Activated T-helper 1 cell treated with Interleukin-2 at 50 U/mL for 16 hours (primary cell): ENCODE results near the gene PRKCA.

Source experiments
- DNase-seq: peaks from one replicate; pipeline ENCODE4 v3.0.0-alpha.2; 2020; ENCODE audit warnings: low read depth

Gene PRKCA

DNA sequence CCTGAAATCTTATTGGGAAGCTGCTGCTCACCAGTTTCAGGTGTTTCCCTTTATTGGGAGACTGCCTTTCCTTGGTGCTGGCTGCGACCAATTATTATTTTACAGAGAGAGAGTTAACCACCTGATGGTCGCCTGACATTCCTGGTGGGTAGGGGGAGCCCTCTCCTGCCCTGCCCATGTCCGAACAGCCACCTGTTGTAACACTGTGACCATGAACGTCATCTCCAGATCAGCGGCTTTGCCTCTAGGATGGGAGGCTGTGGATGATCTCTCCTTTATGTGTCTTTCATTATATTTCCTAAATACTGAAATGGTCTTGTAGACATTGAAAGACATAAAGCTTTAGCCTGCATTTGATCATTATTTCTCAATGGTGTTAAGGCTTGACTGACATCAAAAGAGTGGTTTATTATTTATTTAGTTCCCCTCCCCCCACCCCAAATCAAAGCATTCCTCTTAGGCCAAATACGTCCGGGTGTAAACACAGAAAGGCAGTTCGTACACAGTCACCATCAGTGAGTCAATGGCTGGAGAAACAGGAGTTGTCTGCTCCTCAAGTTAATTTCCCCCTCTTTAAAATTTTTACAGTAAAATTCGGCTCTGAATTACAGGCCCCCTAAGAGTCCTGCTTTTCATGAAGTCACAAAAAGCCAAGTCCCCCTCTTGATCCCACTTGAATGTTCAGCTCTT lies 474.7 kb downstream of the PRKCA start:
- no peak for DNase-seq

DNA sequence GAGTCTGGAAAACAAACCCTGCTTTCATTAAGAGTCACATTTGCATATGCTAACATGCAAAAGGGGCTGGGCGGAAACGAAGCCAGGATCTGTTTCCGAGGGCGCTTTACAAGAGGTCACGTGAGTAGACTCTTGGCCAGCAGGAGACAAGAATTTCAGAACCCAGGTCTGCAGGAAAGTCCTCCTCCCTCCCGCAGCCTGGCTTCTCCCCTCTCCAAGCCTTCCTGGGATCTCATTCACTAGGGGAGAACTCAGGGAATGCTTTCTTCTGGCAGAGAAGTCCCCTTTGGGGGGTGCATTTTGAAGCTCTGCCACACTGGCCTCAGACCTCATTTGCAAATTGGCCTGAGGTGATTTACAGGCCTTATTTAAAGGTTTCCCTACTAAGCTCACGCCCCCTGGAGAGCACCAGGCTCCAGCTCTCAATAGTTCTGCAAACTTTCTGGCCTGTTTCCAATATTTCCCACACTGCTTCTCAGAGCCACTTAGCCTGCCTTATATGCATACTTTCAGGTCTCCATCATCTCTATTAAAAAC lies 475.3 kb downstream of the PRKCA start:
- DNase-seq: no peak

DNA sequence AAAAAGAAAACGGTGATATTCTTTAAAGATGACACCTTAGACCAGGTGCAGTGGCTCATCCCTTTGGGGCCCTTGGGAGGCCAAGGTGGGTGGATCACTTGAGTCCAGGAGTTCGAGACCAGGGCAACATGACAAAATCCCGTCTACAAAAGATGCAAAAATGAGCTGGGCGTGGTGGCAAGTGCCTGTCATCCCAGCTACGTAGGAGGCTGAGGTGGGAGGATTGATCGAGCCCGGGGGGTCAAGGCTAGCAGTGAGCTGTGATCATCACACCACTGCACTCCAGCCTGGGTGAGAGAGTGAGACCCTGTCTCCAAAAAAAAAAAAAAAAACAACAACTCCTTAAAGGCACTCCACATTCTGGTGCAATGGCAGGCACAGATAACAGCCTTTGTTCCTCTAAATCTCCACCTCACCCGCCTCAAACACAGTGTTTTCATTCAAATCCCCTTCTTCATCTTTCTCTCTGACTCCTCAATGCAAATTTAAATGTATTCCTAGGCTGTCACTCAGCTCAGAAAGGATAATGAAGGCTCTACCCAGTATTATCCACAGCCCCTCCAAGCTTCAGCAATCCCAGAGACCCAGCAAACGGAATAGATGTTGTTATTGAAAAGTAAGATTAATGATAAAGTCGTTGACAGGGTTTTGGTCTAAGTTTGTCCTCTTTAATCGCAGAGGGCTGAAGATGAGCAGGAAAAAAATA lies 476.3 kb downstream of the PRKCA start:
- DNase-seq: no peak

DNA sequence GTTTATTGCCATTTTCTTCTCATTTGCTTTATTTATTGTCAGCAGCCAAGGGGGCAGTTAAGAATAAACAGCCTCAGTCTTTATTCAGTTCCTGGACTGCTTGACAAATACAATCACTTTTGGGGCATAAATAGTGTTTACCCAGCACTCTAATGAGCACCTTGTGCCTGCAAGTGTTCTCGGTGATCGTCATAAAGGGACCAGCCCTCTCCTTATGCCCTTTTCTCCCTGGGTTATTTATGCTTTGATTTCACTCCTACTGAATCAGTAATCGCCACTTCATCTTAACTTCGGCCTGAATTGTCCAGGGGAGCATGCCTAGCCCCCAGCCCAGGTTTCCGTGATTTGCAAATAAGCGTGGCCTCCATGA lies 476.8 kb downstream of the PRKCA start:
- no peak for DNase-seq

DNA sequence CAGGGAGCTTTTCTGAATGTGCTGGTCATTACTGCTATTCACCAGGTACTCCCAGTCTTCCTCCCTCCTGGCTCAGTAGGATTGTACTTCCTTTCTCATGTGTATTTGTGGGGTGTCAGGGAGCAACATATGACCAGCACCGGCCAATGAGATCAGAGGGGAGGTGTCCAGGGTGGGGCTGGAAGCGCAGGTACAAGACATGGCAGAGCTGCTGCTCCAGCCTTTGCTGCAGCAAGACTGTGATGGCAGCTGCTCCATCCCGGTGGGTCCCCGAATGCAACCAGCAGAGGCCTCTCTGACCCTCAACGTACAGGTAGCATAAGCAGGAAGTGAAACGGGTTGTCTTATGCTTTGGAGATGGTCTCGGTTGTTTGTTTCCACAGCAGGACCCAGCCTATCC lies 478.7 kb downstream of the PRKCA start:
- no peak for DNase-seq

DNA sequence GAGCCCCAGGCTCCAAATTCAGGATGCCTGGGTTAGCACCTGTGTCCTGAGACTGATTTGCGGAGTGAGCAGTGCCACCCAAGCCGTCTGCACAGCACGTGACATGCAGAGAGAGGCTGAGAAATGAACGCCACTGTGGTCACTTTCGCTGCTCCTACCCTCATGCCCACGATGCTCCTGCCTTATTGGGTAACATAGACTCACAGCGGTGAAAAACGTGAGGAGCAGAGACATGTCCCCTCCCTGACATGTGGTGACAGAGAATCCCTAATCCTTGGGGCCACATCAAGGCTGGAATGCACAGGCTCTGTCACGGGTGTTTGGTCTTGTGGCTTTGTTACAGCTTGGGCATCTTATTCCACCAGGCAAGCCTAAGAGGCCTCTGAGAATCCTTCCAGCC lies 480.4 kb downstream of the PRKCA start:
- DNase-seq: no peak

DNA sequence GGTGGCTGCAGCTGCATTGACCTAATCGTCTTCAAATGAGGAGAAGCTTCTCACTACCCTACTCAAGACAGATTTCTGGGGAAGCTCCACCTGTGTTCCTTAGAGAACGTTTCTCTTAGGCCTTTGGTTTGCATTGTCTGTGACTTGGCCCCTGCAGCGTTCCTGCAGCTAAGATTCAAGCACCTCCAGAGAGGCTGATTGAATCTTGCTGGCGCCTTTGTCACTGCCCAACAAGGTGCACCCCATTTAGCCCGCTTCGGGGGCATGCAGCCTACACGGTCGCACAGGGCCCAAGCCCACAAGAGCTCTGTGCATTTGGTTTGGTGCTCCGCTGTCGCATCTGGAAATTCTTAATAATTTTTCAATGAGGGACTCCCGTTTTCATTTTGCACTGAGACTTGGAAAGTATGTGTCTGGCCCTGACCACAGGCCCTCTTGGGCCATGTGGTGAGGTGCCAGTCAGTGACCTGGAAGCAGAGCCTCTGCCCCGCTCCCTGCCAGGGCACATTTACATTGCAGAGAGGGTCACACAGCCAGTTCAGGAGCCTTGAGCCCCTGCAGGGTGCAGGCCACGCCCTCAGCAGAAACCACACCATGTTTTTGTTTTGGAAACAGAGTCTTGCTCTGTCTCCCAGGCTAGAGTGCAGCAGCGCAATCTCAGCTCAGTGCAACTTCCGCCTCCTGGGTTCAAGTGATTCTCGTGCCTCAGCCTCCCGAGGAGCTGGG lies 481.4 kb downstream of the PRKCA start:
- no peak for DNase-seq

DNA sequence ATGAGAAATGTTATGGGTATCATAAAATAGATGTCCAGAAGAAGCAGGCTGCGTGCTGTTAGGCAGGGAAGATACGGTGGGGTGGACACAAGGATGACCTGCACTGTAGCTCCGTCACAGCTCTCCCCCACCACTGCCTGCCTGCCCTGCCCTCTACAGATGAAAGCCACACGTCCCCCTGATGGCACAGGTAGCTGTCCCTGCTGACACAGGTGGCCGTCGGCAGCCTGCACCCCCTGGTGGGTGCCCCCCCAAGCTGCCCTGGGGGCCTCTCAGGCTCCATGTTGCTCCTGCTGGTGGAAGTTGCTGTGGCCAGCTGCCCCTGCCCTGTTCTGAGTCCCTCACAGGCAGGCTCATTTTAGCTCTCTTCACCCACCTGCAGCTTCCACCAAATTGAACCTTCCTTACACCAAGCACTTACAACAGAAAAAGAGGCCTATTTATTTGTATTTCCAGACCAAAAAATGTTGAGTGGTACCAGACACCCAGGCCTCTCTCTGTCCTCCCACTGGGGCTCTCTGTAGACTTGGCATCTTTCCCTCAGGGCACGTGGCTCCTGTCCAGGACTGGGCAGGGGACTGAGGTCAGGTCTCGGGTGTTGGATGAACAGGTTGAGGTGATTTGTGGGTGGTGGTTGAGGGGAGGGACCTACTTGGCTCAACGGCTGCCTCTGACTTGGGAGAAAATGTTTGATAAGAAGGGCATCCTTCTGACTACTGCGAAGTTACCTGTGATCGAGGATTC lies 482.4 kb downstream of the PRKCA start:
- no peak for DNase-seq

DNA sequence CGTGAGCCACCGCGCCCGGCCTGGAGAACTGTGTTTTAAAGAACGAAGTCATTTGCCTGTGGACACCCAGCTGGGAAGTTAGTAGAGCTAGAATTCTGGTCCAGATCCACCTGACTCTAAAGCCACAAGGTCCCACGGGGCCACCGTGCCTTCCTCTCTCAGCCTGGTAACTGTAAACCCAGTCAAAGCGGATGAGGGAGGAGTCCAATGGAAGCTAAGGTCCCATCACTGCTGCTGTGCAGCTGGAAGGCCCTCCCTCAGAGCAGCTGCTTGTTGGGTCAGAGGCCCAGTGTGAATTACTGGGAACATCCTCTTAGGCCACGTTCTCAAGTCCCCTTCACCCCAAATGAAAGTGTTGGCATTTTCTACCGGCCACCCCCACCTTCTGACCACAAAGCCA lies 483.7 kb downstream of the PRKCA start:
- DNase-seq: no peak

DNA sequence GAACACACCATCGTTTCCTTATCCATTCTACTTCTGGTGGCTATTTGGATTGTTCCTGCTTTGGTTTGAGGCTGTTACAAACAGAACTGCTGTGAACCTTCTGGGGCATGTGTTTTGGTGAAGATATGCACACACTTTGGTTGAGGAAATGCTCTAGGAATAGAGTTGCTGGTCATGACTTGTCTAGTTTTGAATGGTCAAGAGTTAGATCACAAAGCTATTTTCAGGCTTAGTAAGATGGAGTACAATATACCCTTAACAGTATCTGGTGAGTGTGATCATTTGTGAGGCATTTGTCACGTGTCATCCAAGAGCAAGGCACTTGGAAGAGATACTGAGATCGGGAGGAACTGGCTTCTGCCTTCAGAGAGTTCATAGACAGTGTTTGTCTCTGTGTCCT lies 485.5 kb downstream of the PRKCA start:
- no peak for DNase-seq

DNA sequence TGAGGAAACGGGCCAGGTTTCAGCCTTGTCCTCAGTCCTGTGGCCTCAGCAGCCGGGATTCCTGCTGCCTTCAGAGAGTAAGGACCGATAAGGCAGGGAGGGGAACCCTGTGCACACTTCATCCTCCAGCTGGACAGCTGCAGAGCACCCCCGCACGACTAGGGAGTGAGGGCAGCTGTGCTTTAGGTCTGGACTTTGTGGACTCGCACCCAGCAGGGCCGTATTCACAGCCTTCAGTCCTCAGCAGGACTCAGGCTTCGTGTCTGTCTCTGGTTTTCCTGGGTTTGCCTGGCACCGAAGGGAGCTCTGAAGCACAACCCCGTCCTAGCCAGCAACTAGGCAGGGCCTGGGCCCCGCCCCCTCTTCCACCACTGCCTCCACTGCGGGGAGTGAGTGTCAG lies 486.7 kb downstream of the PRKCA start:
- DNase-seq: no peak

DNA sequence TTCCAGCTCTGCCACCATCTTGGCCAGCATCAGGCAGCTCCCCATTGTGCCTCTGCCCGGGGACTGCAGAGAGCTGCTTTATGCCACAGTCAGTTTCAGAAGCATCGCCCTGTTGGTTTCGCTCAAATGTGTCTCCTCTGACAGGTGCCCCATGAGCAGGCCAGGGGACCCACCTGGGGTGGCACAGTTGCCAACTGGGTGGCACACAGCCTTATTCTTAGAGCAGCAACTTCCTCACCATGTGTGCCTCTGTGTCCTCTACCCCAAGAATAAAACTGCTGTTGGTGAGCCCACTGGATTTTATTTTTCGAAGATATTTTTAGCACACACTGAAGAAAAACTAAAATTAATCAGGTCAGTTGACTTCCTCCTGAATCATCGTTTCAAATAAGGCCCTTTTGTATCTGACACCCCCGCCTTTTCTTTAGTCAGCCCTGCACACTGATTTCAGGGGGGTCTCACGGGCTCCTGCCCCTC lies 487.6 kb downstream of the PRKCA start:
- no peak for DNase-seq

DNA sequence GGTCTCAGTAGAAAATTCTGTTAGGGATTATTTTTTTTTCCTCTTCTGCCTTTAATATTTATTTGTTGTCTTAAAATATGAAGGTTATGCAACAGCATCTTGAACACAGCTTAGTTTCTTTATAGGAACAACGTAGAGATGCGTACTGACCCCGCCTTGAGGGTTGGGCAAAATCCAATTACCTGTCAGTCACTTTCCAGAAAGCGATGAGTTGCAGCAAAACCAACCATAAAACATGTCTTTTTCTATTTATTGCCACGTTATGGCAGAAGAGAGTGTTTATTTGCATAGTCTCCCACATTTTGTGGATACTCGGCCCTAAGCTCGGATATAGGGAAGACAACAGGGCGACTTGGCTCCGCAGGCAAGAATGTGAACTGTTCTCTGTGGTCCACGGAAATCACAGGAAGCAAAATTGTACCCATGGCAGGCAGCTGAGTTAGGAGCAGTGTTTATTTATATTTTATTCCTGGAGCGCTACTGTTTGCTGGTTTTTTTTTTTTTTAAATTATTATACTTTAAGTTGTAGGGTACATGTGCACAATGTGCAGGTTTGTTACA lies 488.2 kb downstream of the PRKCA start:
- no peak for DNase-seq

DNA sequence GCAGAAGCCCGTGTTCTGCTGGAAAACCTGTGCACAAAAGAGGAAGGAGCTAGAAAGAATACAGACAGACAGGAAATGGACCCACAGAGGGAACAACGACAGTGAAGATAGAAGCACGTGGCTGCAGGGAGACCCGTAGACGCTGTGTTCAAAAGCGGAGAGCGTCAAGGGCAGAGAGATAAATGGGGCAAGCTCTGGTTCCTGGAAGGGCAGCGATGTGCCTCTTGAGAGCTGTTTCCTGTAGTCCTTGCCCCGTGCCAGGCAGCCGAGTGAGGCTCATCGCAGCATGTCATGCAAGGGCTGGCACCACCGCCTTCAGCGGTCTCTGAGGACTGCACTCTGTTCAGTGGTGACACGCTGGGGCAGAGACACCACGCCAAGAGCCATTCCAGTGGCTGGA lies 488.9 kb downstream of the PRKCA start:
- no peak for DNase-seq

DNA sequence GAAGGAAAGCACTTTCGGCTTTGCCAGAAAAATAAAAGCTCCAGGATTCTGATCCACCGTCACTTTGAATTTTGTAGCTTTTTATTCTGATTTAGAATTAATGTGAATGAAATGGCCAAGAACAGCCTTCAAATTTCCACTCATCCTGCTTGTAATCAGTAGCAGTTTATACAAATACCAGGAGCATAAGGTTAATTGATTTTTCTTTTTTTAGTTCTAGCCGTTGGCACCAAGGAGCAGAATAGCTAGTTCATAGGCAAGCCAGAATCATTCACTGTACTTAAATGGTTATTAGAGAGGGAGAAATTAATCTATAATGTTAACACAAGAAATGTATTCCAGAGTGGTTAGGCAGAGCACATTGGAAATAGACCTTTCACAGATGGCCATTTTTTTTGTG lies 491.4 kb downstream of the PRKCA start:
- DNase-seq: no peak

DNA sequence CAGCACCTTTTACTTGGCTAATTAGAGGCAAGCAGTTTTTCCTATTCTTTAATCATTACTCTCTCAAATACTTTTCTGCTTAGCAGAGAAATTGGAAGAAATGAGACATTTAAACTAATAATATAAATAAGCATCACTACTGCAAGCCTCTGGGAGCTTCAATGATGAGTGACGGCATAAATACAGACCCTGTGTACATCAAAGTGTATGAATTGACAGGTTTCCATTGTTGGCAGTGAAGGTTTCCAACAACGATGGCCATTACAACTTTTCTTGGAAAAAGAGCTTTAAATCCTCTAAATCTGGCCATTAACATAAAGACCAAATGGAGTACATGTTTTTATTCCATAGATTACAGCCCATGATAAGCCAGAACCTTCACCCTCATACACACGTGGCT lies 493.1 kb downstream of the PRKCA start:
- DNase-seq: no peak

DNA sequence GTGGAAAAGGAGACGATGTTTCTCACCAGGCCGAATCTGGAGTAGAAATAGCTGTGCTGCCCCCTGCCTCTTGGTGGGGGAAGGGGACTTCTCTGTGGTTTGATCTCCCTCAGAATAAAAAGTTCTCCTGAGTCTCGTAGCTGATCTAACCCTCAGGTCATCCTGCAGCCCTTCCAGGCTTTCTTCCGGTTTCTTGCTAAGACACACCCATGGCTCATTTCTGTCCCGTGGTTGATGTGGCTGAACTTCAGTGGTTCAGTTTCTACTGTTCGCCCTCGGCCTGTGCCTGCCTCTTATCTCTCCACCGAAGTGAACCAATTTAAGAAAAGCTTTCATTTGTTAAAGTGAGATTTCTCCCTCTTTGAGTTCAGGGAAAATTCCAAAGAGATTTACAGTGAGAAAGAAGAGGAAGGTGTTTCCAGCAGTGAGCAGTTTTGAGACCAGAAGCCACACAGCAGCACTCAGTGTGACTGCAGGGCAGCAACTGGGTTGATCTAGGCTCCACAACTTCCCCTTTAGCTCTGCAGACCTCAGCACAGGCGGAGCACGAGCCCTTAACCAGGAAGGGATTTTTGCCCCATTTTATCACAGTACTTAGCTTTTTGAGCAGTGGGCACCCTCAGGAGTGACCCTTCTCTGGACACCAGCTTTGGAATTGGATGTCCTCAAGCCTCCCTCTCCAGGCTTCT lies 497.6 kb downstream of the PRKCA start:
- DNase-seq: no peak

DNA sequence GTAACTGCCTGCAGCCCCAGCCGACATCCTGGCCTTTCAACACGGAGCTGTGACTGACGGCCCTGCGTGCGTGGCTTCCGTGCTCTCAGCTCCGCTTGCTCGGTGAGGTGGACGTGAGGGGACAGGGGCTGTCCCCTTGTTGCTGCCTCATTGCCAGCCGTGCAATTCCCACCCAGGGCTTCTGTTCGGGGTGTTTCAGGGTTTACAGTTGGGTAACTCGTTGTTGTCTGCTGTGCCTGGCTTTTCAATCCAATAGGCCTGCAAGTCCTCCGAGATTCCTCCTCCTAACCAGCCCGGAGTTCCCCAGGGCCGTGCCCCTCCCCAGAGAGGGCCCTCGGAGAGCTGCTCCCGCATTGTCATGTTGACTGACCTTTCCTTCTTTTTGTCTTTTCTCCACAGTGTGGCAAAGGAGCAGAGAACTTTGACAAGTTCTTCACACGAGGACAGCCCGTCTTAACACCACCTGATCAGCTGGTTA lies 501.1 kb downstream of the PRKCA start:
- no peak for DNase-seq

DNA sequence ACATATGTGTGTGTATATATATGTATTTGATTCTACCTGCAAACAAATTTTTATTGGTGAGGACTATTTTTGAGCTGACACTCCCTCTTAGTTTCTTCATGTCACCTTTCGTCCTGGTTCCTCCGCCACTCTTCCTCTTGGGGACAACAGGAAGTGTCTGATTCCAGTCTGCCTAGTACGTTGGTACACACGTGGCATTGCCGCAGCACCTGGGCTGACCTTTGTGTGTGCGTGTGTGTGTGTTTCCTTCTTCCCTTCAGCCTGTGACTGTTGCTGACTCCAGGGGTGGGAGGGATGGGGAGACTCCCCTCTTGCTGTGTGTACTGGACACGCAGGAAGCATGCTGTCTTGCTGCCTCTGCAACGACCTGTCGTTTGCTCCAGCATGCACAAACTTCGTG lies 503.2 kb downstream of the PRKCA start:
- no peak for DNase-seq

DNA sequence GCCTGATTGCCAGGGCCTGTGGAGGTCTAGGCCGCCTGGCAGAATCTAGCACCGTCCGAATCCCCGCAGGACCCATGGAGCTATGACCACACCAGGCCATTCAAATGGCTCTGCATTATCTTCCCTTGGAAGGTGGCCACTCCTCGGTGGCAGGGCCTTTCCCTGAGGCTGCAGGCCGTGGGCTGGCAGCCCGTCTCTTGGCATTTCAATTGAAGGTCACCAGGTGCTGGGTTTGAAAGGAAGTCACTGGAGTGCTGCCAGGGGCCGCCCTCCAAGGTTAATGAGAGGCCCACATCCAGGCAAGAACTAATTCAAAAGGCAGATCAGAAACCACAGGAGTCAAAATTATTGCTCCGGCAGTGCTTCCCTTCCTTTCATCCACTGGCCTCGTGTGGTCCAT lies 504.8 kb downstream of the PRKCA start:
- DNase-seq: no peak

DNA sequence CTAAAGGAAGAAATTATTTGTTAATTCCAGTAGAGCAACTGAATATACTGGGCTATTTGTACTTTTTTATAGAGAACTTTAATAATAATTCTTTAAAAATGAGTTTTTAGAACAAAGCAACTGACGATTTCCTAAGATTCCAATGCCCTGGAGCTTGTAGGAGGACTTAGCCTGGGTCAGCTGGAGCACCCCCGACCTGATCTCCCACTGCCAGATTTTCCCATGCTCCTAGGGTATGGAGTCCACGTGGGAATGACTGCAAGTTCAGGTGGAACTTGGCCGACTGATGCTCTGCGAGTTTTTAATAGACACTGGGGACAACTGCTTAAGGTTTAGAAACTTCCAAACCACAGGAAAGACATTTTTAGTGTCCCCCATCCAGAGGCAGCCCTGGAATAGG lies 507.0 kb downstream of the PRKCA start:
- DNase-seq: no peak
